Keratinocyte (primary cell): ENCODE results near the gene DSCAM. TPM values are rescaled to one million over a fixed set of nuclear protein-coding genes. Genes with fewer than 3 reads are reported as not detected.

Source experiments
- DNase-seq: peaks from one replicate; pipeline ENCODE4 v3.0.0-alpha.2; 2011; ENCODE audit warnings: low read depth, missing footprints, low spot score
- FAIRE-seq: peaks from 2 replicates; lab custom pipeline; 2011; peaks lifted over from hg19 to GRCh38; lab: Jason Lieb, UNC
- H2AFZ ChIP-seq: 2 replicates; pipeline ENCODE4 v1.6.0; 2012; ENCODE audit warnings: low read length, control low read depth, inconsistent platforms; ENCODE audit not compliant: control insufficient read depth
- H3K27ac ChIP-seq: 2 replicates; pipeline ENCODE4 v1.5.1; 2011; ENCODE audit warnings: low read length; ENCODE audit not compliant: control insufficient read depth, insufficient read depth
- H3K27me3 ChIP-seq: 3 replicates; pipeline ENCODE4 v1.6.0; 2011; ENCODE audit warnings: low read length; ENCODE audit not compliant: control insufficient read depth, insufficient read depth; ENCODE audit errors: extremely low read depth
- H3K36me3 ChIP-seq, 2 experiments: 2 replicates in 1 of 2; 3 replicates in 1 of 2; pipeline ENCODE4 v1.5.1; 2011; ENCODE audit warnings: low read length in 2 of 2, mild to moderate bottlenecking in 1 of 2; ENCODE audit not compliant: control insufficient read depth in 2 of 2, insufficient read depth in 2 of 2; ENCODE audit errors: extremely low read depth in 1 of 2
- H3K4me1 ChIP-seq: 3 replicates; pipeline ENCODE4 v1.5.1; 2011; ENCODE audit warnings: low read length; ENCODE audit not compliant: control insufficient read depth, insufficient read depth; ENCODE audit errors: extremely low read depth
- H3K4me2 ChIP-seq: 3 replicates; pipeline ENCODE4 v1.6.0; 2011; ENCODE audit warnings: low read depth, low read length; ENCODE audit not compliant: control insufficient read depth, insufficient read depth; ENCODE audit errors: extremely low read depth
- H3K4me3 ChIP-seq, 3 experiments: fragments of 200-600 bp in 1 of 3; sonication (generic) in 1 of 3; 2 replicates in 2 of 3; 3 replicates in 1 of 3; pipeline ENCODE4 v1.5.1; 2011 to 2016; ENCODE audit warnings: low read length in 3 of 3, mild to moderate bottlenecking in 3 of 3, control low read depth in 2 of 3, inconsistent platforms in 1 of 3, low read depth in 1 of 3, mixed read lengths in 1 of 3, mixed run types in 1 of 3, moderate library complexity in 1 of 3; ENCODE audit not compliant: control insufficient read depth in 2 of 3, insufficient read depth in 2 of 3; ENCODE audit errors: extremely low read depth in 1 of 3
- H3K79me2 ChIP-seq: 2 replicates; pipeline ENCODE4 v1.6.0; 2012; ENCODE audit warnings: low read length; ENCODE audit not compliant: control insufficient read depth, insufficient read depth
- H3K9ac ChIP-seq: 3 replicates; pipeline ENCODE4 v1.6.0; 2011; ENCODE audit warnings: low read length; ENCODE audit not compliant: control insufficient read depth, insufficient read depth; ENCODE audit errors: extremely low read depth
- H3K9me1 ChIP-seq: 3 replicates; pipeline ENCODE4 v1.6.0; 2011; ENCODE audit warnings: low read length; ENCODE audit not compliant: control insufficient read depth, insufficient read depth; ENCODE audit errors: extremely low read depth
- H3K9me3 ChIP-seq: 2 replicates; pipeline ENCODE4 v1.5.1; 2012; ENCODE audit warnings: low read depth, low read length; ENCODE audit not compliant: control insufficient read depth
- H4K20me1 ChIP-seq: 3 replicates; pipeline ENCODE4 v1.6.0; 2011; ENCODE audit warnings: low read length; ENCODE audit not compliant: control insufficient read depth, insufficient read depth; ENCODE audit errors: extremely low read depth
- EZH2 ChIP-seq: IDR thresholded peaks from one replicate; pipeline ENCODE4 v1.6.1; 2012; ENCODE audit warnings: inconsistent platforms, mild to moderate bottlenecking, low read length, moderate library complexity
- dilution Hi-C: fragments of 300-500 bp; cut with MboI; formaldehyde crosslinking; loops from one replicate; pipeline ENCODE4 v1.7.0; 2020; ENCODE audit warnings: low sequenced_read_pairs; ENCODE audit not compliant: extremely low pct_ligation_motif_present
- polyA plus RNA-seq, 5 experiments: library from polyadenylated mRNA; depleted of rRNA in 3 of 5; stranded (reverse) in 3 of 5; stranded (forward) in 1 of 5; unstranded in 1 of 5; fragments of >200 nt; gene quantifications; 1 replicate in 1 of 5; 2 replicates in 3 of 5; 3 replicates in 1 of 5; pipeline versions ENCODE4 v1.2.1 to v1.2.3, GENCODE V29; 2011 to 2012; ENCODE audit warnings: missing spikeins in 2 of 5, low read depth in 1 of 5, low replicate concordance in 1 of 5
- TF ChIP-seq, protein P1 (sequence below), 3 experiments: IDR thresholded peaks in 1 of 3; conservative IDR thresholded peaks in 1 of 3; optimal IDR thresholded peaks in 1 of 3; 2 replicates in 2 of 3; 3 replicates in 1 of 3; pipeline versions ENCODE3 to v1.5.1; 2011; ENCODE audit warnings: low read length in 3 of 3, mild to moderate bottlenecking in 3 of 3, moderate library complexity in 2 of 3, control low read depth in 1 of 3, inconsistent platforms in 1 of 3; ENCODE audit not compliant: insufficient read depth in 2 of 3; ENCODE audit errors: extremely low read depth in 1 of 3

Gene DSCAM
- polyA plus RNA-seq, 1 donor (not counting 4 experiments of a cell fraction or from before 2014, with no cell fraction given) = 2.1 TPM

- Histone ChIP-seq H3K27ac (no peak overlapping the region), H3K36me3 (no peaks in the 10 kb centered on the region), H4K20me1 (no peaks in the 10 kb centered on the region), H3K9ac (no peak overlapping the region), H3K4me1 (no peaks in the 10 kb centered on the region), H3K79me2 (no peaks in the 10 kb centered on the region), H3K27me3 (no peaks in the 10 kb centered on the region), H2AFZ (no peak overlapping the region), H3K9me1 (no peaks in the 10 kb centered on the region), H3K4me2 (no peak overlapping the region), H3K9me3 (no peaks in the 10 kb centered on the region), H3K4me3 (no peak overlapping the region)
- dilution Hi-C loops = no loop called here
- TF ChIP-seq, protein P1, sequence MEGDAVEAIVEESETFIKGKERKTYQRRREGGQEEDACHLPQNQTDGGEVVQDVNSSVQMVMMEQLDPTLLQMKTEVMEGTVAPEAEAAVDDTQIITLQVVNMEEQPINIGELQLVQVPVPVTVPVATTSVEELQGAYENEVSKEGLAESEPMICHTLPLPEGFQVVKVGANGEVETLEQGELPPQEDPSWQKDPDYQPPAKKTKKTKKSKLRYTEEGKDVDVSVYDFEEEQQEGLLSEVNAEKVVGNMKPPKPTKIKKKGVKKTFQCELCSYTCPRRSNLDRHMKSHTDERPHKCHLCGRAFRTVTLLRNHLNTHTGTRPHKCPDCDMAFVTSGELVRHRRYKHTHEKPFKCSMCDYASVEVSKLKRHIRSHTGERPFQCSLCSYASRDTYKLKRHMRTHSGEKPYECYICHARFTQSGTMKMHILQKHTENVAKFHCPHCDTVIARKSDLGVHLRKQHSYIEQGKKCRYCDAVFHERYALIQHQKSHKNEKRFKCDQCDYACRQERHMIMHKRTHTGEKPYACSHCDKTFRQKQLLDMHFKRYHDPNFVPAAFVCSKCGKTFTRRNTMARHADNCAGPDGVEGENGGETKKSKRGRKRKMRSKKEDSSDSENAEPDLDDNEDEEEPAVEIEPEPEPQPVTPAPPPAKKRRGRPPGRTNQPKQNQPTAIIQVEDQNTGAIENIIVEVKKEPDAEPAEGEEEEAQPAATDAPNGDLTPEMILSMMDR (optimal IDR thresholded peaks at IDR 0.05 in 1 of 3, IDR thresholded peaks at IDR 0.05 in 1 of 3, conservative IDR thresholded peaks at IDR 0.05 in 1 of 3; ENCODE audit: extremely low read depth in 1 of 3, insufficient read depth in 2 of 3, low read length in 3 of 3) = no peak
- no peak for TF ChIP-seq EZH2
- DNase-seq = no peak
- FAIRE-seq = no peak
Measured at GRCh38 chr21:40316104-40316503, 530.9 kb downstream of the DSCAM start.

DNA sequence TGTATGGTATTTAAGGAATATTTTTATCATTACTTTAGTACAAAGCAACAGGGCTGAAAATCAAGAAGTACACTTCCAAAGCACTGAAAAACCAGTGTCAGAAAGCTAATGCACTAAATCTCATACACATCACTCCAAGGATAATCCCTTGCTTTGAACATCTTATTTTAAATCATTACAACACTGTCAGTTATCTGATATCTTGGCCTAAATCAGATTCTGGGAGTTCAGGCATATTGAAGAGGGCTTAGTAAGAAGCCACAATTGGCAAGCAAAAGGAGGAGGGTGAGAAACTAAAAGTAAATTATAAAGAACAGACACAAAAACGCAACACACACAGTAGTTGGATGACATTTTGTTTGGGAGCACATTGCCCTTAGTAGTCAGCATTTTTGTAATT lies 531.3 kb downstream of the DSCAM start:
- Histone ChIP-seq H3K4me3 (no peak overlapping the region), H3K79me2 (no peaks in the 10 kb centered on the region), H3K36me3 (no peaks in the 10 kb centered on the region), H3K4me2 (no peak overlapping the region), H4K20me1 (no peaks in the 10 kb centered on the region), H3K27me3 (no peaks in the 10 kb centered on the region), H3K9me3 (no peaks in the 10 kb centered on the region), H3K4me1 (no peaks in the 10 kb centered on the region), H2AFZ (no peak overlapping the region), H3K9me1 (no peaks in the 10 kb centered on the region), H3K27ac (no peak overlapping the region), H3K9ac (no peak overlapping the region)
- TF ChIP-seq EZH2 = no peak
- TF ChIP-seq, protein P1 (optimal IDR thresholded peaks at IDR 0.05 in 1 of 3, IDR thresholded peaks at IDR 0.05 in 1 of 3, conservative IDR thresholded peaks at IDR 0.05 in 1 of 3; ENCODE audit: extremely low read depth in 1 of 3, insufficient read depth in 2 of 3, low read length in 3 of 3) = no peak
- DNase-seq (no peak), FAIRE-seq (no peak)
- dilution Hi-C loops = no loop called here
